K562 (cell line): Measurements from ENCODE around the gene ZMYND8. TPM values are rescaled to one million over a fixed set of nuclear protein-coding genes. Genes with fewer than 3 reads are reported as not detected.

Experiments used
- ATAC-seq: fragments of 200-7000 bp; cut with Tn5 transposase; 3 replicates; pipeline ENCODE4 v1.9.1; 2020; ENCODE audit warnings: moderate library complexity
- BruUV-seq: library from RNA; stranded (reverse); fragments of 400-500 nt; replicated peaks from 2 replicates; lab custom pipeline; 2021; lab: Mats Ljungman, UMichigan
- CTCF ChIA-PET: fragments of 300-600 bp; formaldehyde crosslinking; extraction: SDS; loops from one replicate; lab custom pipeline; 2021; ENCODE audit warnings: low intra/inter-chr PET ratio; lab: Yijun Ruan, JAX
- POLR2A ChIA-PET: fragments of 300-600, 350-650 bp; sonication (Branson Sonifier 250); formaldehyde crosslinking; extraction: SDS; loops from one replicate; lab custom pipeline; 2021; ENCODE audit warnings: antibody characterized with exemption, inconsistent platforms; lab: Yijun Ruan, JAX
- DNase-seq, 4 experiments: peaks; one replicate each; pipeline versions ENCODE4 v3.0.0 to v3.0.0-alpha.2; 2011 to 2018; ENCODE audit warnings: low spot score in 3 of 4, mixed read lengths in 3 of 4; ENCODE audit errors: extremely low read depth in 1 of 4
- FAIRE-seq: peaks from 2 replicates; lab custom pipeline; 2011; peaks lifted over from hg19 to GRCh38; lab: Jason Lieb, UNC
- H2AFZ ChIP-seq: 2 replicates; pipeline ENCODE4 v1.6.0; 2011; ENCODE audit warnings: low read depth, low read length, control low read depth, inconsistent platforms
- H3K27ac ChIP-seq: fragments of 200-600 bp; 3 replicates; pipeline ENCODE4 v1.8.0; 2011; ENCODE audit warnings: low read depth, mild to moderate bottlenecking, control low read depth, inconsistent platforms, low read length, moderate library complexity, mixed read lengths; ENCODE audit errors: extremely low read depth
- H3K27me3 ChIP-seq, 2 experiments: fragments of 300-600 bp in 1 of 2; 2 replicates in 1 of 2; 3 replicates in 1 of 2; pipeline versions ENCODE4 v1.6.0 to v1.8.0; 2011; ENCODE audit warnings: inconsistent platforms in 2 of 2, low read length in 2 of 2, mild to moderate bottlenecking in 1 of 2, mixed read lengths in 1 of 2, moderate library complexity in 1 of 2; ENCODE audit not compliant: control insufficient read depth in 2 of 2, insufficient read depth in 2 of 2
- H3K36me3 ChIP-seq: fragments of 300-600 bp; 3 replicates; pipeline ENCODE4 v1.8.0; 2011; ENCODE audit warnings: mild to moderate bottlenecking, low read length, inconsistent platforms; ENCODE audit not compliant: control insufficient read depth, insufficient read depth
- H3K4me1 ChIP-seq, 2 experiments: fragments of 200-600 bp in 1 of 2; replicated peaks in 1 of 2; 2 replicates in 1 of 2; 3 replicates in 1 of 2; pipeline versions ENCODE4 v1.5.1 to v1.8.0; 2011; ENCODE audit warnings: inconsistent platforms in 2 of 2, low read length in 2 of 2, mild to moderate bottlenecking in 1 of 2, mixed read lengths in 1 of 2, moderate library complexity in 1 of 2; ENCODE audit not compliant: control insufficient read depth in 2 of 2, insufficient read depth in 2 of 2
- H3K4me2 ChIP-seq: 2 replicates; pipeline ENCODE4 v1.6.1; 2011; ENCODE audit warnings: low read length, control low read depth, inconsistent platforms, mixed read lengths; ENCODE audit not compliant: insufficient read depth
- H3K4me3 ChIP-seq: fragments of 200-600 bp; sonication (generic), shearing (Covaris generic); 2 replicates; pipeline ENCODE4 v1.5.1; 2016; ENCODE audit warnings: control low read depth, inconsistent platforms
- H3K79me2 ChIP-seq: fragments of 200-600 bp; 3 replicates; pipeline ENCODE4 v1.8.0; 2011; ENCODE audit warnings: low read length, inconsistent platforms; ENCODE audit not compliant: control insufficient read depth, insufficient read depth
- H3K9ac ChIP-seq, 2 experiments: 2 replicates each; pipeline versions ENCODE4 v1.6.0 to v1.6.1; 2011; ENCODE audit warnings: low read depth in 2 of 2, low read length in 2 of 2, control low read depth in 1 of 2, inconsistent platforms in 1 of 2, mild to moderate bottlenecking in 1 of 2, mixed read lengths in 1 of 2; ENCODE audit not compliant: insufficient read depth in 1 of 2
- H3K9me1 ChIP-seq: one replicate; pipeline ENCODE4 v1.6.0; 2011; ENCODE audit warnings: inconsistent platforms, mild to moderate bottlenecking, low read length, moderate library complexity; ENCODE audit not compliant: control insufficient read depth, insufficient read depth
- H3K9me3 ChIP-seq: replicated peaks from 2 replicates; pipeline ENCODE4 v1.5.1; 2011; ENCODE audit warnings: low read depth, low read length, inconsistent platforms; ENCODE audit not compliant: control insufficient read depth, insufficient read depth
- H4K20me1 ChIP-seq: replicated peaks from 2 replicates; pipeline ENCODE4 v1.6.1; 2011; ENCODE audit warnings: low read length, inconsistent platforms, mixed read lengths; ENCODE audit not compliant: control insufficient read depth, insufficient read depth
- DDX20 ChIP-seq: fragments of 450-650 bp; IDR thresholded peaks from 2 replicates; pipeline ENCODE4 v1.6.1; 2016; ENCODE audit warnings: missing genetic modification characterization, low read depth, mild to moderate bottlenecking, missing compliant biosample characterization, moderate library complexity
- HDGF ChIP-seq: fragments of 450-650 bp; IDR thresholded peaks from 2 replicates; pipeline ENCODE4 v1.6.1; 2016
- HMG20A ChIP-seq: fragments of 450-650 bp; formaldehyde crosslinking; conservative IDR thresholded peaks from 2 replicates; pipeline ENCODE4 v1.4.0; 2020; ENCODE audit warnings: mild to moderate bottlenecking, mixed read lengths
- MAFF ChIP-seq: IDR thresholded peaks from 2 replicates; pipeline ENCODE4 v1.6.1; 2012; ENCODE audit warnings: low read length, improper control_type of control experiment
- RFX1 ChIP-seq: fragments of 450-650 bp; IDR thresholded peaks from 2 replicates; pipeline ENCODE4 v1.6.1; 2016; ENCODE audit warnings: mild to moderate bottlenecking, moderate library complexity
- SMAD1 ChIP-seq: fragments of 150-350 bp; IDR thresholded peaks from 2 replicates; pipeline ENCODE4 v1.6.1; 2014; ENCODE audit warnings: low read length, low read depth; ENCODE audit not compliant: partially characterized antibody
- TCF3 ChIP-seq: sonication (generic); formaldehyde crosslinking; IDR thresholded peaks from 2 replicates; pipeline ENCODE4 v1.4.0; 2020; ENCODE audit warnings: mild to moderate bottlenecking, missing genetic modification reagents
- ZNF431 ChIP-seq: sonication (generic); formaldehyde crosslinking; IDR thresholded peaks from 2 replicates; pipeline ENCODE4 v1.8.0; 2022; ENCODE audit warnings: mild to moderate bottlenecking, missing genetic modification reagents
- ZNF717 ChIP-seq: fragments of 250-450 bp; sonication (Bioruptor Pico); IDR thresholded peaks from 2 replicates; pipeline ENCODE4 v1.5.0; 2021
- WGBS: fragments of 100-300 bp; shearing (Covaris generic); methylation state at CpG from one replicate; pipeline ENCODE4 v1.1.6; 2016; ENCODE audit warnings: low coverage, mixed read lengths; ENCODE audit not compliant: insufficient coverage; ENCODE audit errors: missing lambda C conversion rate; 5-methylcytosine and 5-hydroxymethylcytosine counted together
- in situ Hi-C: fragments of 300-500 bp; cut with MboI; formaldehyde crosslinking; loops from 4 replicates; pipeline ENCODE4 v1.15.0; 2018; ENCODE audit warnings: inconsistent platforms, mixed read lengths
- intact Hi-C: fragments of 100-400 bp; cut with micrococcal nuclease; formaldehyde crosslinking; loops from 2 replicates; pipeline ENCODE4 v1.14.2; 2022
- polyA plus RNA-seq, 8 experiments: library from polyadenylated mRNA; depleted of rRNA in 4 of 8; stranded (reverse) in 5 of 8; unstranded in 3 of 8; fragments of >200 nt; fragmentation: Nextera tagmentation in 2 of 8; fragmentation: Illumina TruSeq in 1 of 8; extraction: Ambion mirVana in 2 of 8; extraction: Trizol in 1 of 8; gene quantifications; 2 replicates each; pipeline versions ENCODE4 v1.2.1 to v1.2.3, GENCODE V29; 2011 to 2014; ENCODE audit warnings: inconsistent platforms in 1 of 8, missing spikeins in 1 of 8
- total RNA-seq, 7 experiments: library from RNA; depleted of rRNA in 6 of 7; stranded (reverse); fragments of >200 nt in 6 of 7; fragmentation: Illumina TruSeq in 2 of 7; extraction: Trizol in 2 of 7; gene quantifications; 2 replicates each; pipeline versions ENCODE4 v1.2.1 to v1.2.3, GENCODE V29; 2011 to 2021; ENCODE audit warnings: low replicate concordance in 1 of 7
- TF ChIP-seq, protein P1 (sequence below), 2 experiments: fragments of 450-650 bp; formaldehyde crosslinking in 1 of 2; IDR thresholded peaks; 2 replicates each; pipeline versions ENCODE4 v1.4.0 to v1.6.1; 2014 to 2020; ENCODE audit warnings: mild to moderate bottlenecking in 2 of 2, borderline replicate concordance in 1 of 2, low read depth in 1 of 2
- TF ChIP-seq, protein P2 (sequence below): fragments of 250-450 bp; sonication (Bioruptor Pico); IDR thresholded peaks from 2 replicates; pipeline ENCODE4 v1.6.1; 2021; ENCODE audit warnings: mild to moderate bottlenecking
- TF ChIP-seq, protein P3 (sequence below): sonication (generic); formaldehyde crosslinking; IDR thresholded peaks from 2 replicates; pipeline ENCODE4 v1.8.0; 2022; ENCODE audit warnings: mild to moderate bottlenecking, missing genetic modification reagents
- TF ChIP-seq, protein P4 (sequence below): fragments of 450-650 bp; formaldehyde crosslinking; IDR thresholded peaks from 2 replicates; pipeline ENCODE4 v1.4.0; 2022; ENCODE audit warnings: missing genetic modification characterization

Gene ZMYND8
- total and polyA plus RNA-seq, 9 of the 15 experiments (the other 6 are each of a cell fraction or from before 2014, with no cell fraction given) = 31.8 to 148 (median 71.9) TPM

DNA sequence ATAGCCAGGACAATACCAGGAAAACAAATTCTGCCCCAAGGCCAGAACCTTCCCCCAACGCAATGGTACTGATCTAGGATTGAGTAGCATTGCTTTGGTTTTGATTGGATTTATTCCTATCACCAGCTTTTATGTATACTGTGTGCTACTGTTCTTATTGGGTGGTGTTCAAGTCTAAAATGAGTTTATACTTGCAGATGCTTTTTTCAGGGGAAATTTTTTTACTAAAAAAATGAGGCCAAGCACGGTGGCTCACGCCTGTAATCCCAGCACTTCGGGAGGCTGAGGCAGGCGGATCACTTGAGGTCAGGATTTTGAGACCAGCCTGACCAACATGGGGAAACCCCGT, 116.8 kb downstream of the ZMYND8 start:
- no TSS peak for BruUV-seq
- CTCF ChIA-PET = no interaction called here
- H3K4me1 ChIP-seq = no peaks in the 10 kb centered on the region
- H3K4me2 ChIP-seq = no peak overlapping the region
- H3K27ac ChIP-seq = no peak overlapping the region
- H3K9ac ChIP-seq = no peak overlapping the region
- peaks cover 93% of the 10 kb centered on the region for H3K36me3 ChIP-seq
- POLR2A ChIA-PET = interaction anchor here (2.0 kb wide), 1 partner anchor 10 kb away, joined by 6 read pairs; no protein-coding TSS in a partner anchor
- H3K4me3 ChIP-seq = no peak overlapping the region
- peaks cover 78% of the 10 kb centered on the region for H3K79me2 ChIP-seq
- ATAC-seq (no peak), DNase-seq (no peak), FAIRE-seq (no peak)
- H4K20me1 ChIP-seq = peaks cover 19% of the 10 kb centered on the region
- 99% methylated on average over 6 of the region's 6 CpGs for whole genome bisulfite sequencing
- no peaks in the 10 kb centered on the region for H3K27me3 ChIP-seq
- no peak overlapping the region for H2AFZ ChIP-seq
- H3K9me3 ChIP-seq = no peaks in the 10 kb centered on the region
- intact Hi-C loops (no loop called here), in situ Hi-C loops (no loop called here)
- no peaks in the 10 kb centered on the region for H3K9me1 ChIP-seq
- TF ChIP-seq, protein P1, sequence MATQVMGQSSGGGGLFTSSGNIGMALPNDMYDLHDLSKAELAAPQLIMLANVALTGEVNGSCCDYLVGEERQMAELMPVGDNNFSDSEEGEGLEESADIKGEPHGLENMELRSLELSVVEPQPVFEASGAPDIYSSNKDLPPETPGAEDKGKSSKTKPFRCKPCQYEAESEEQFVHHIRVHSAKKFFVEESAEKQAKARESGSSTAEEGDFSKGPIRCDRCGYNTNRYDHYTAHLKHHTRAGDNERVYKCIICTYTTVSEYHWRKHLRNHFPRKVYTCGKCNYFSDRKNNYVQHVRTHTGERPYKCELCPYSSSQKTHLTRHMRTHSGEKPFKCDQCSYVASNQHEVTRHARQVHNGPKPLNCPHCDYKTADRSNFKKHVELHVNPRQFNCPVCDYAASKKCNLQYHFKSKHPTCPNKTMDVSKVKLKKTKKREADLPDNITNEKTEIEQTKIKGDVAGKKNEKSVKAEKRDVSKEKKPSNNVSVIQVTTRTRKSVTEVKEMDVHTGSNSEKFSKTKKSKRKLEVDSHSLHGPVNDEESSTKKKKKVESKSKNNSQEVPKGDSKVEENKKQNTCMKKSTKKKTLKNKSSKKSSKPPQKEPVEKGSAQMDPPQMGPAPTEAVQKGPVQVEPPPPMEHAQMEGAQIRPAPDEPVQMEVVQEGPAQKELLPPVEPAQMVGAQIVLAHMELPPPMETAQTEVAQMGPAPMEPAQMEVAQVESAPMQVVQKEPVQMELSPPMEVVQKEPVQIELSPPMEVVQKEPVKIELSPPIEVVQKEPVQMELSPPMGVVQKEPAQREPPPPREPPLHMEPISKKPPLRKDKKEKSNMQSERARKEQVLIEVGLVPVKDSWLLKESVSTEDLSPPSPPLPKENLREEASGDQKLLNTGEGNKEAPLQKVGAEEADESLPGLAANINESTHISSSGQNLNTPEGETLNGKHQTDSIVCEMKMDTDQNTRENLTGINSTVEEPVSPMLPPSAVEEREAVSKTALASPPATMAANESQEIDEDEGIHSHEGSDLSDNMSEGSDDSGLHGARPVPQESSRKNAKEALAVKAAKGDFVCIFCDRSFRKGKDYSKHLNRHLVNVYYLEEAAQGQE (IDR thresholded peaks at IDR 0.05; ENCODE audit: borderline replicate concordance) = no peak
- TF ChIP-seq, protein P1 (CRISPR knock-in tag; IDR thresholded peaks at IDR 0.05; ENCODE audit: low read depth) = no peak
- TF ChIP-seq DDX20 (tag) (no peak), RFX1 (no peak), TCF3 (no peak), HMG20A (CRISPR knock-in tag) (no peak), SMAD1 (no peak), ZNF717 (CRISPR knock-in tag) (no peak), HDGF (no peak), ZNF431 (CRISPR knock-in tag) (no peak), MAFF (no peak)
- TF ChIP-seq, protein P2, sequence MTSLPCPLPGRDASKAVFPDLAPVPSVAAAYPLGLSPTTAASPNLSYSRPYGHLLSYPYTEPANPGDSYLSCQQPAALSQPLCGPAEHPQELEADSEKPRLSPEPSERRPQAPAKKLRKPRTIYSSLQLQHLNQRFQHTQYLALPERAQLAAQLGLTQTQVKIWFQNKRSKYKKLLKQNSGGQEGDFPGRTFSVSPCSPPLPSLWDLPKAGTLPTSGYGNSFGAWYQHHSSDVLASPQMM (CRISPR knock-in tag) = no peak
- TF ChIP-seq, protein P3, sequence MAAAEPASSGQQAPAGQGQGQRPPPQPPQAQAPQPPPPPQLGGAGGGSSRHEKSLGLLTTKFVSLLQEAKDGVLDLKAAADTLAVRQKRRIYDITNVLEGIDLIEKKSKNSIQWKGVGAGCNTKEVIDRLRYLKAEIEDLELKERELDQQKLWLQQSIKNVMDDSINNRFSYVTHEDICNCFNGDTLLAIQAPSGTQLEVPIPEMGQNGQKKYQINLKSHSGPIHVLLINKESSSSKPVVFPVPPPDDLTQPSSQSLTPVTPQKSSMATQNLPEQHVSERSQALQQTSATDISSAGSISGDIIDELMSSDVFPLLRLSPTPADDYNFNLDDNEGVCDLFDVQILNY (CRISPR knock-in tag) = no peak
- TF ChIP-seq, protein P4, sequence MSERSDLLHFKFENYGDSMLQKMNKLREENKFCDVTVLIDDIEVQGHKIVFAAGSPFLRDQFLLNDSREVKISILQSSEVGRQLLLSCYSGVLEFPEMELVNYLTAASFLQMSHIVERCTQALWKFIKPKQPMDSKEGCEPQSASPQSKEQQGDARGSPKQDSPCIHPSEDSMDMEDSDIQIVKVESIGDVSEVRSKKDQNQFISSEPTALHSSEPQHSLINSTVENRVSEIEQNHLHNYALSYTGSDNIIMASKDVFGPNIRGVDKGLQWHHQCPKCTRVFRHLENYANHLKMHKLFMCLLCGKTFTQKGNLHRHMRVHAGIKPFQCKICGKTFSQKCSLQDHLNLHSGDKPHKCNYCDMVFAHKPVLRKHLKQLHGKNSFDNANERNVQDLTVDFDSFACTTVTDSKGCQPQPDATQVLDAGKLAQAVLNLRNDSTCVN (CRISPR knock-in tag) = no peak
